ENCODE measurements around the gene DNAJC5G.

DNA sequence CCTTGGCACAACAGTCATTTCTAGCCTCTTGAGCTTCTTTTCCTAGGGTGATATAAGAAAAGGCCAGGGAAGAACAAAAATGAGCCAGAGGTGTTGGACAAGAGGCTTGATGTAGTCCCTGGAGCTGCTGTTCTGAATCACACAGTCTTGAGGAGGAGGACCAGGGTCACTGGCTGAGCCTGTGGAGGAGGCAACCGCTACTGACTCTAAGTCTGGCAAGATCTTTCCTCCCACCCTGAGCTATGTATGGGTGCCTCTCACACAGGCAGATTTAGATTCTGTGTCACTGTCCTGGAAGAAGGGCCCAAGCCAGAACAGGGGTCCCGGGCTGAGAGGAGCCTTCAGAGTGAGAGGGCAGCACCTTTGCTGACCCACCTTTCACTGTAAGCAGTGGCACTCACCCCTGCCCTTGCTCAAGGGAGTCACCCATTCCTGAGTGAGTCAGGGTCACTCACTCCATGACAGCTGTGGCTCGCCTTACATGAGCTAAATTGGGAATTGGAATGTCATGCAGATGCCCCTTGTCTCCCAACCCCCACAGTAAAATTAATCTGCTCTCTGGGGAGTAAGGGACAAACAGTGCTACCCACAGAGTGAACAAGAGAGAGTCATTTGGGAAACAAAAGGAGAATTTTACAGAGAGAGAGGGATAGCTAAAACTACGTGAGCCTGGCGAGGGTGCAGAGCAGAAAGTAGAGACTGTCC is 6.8 kb downstream of the DNAJC5G start, which contains the start of gene TRIM54:
- TF ChIP-seq, protein P1, sequence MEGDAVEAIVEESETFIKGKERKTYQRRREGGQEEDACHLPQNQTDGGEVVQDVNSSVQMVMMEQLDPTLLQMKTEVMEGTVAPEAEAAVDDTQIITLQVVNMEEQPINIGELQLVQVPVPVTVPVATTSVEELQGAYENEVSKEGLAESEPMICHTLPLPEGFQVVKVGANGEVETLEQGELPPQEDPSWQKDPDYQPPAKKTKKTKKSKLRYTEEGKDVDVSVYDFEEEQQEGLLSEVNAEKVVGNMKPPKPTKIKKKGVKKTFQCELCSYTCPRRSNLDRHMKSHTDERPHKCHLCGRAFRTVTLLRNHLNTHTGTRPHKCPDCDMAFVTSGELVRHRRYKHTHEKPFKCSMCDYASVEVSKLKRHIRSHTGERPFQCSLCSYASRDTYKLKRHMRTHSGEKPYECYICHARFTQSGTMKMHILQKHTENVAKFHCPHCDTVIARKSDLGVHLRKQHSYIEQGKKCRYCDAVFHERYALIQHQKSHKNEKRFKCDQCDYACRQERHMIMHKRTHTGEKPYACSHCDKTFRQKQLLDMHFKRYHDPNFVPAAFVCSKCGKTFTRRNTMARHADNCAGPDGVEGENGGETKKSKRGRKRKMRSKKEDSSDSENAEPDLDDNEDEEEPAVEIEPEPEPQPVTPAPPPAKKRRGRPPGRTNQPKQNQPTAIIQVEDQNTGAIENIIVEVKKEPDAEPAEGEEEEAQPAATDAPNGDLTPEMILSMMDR (conservative IDR thresholded peaks at IDR 0.05; ENCODE audit: low read depth, low read length): no peak
- no peak for TF ChIP-seq EZH2 (IDR thresholded peaks at IDR 0.05; ENCODE audit: borderline replicate concordance, low read depth, low read length, poor library complexity, severe bottlenecking)

All from A673 (cell line).